Spleen (tissue), 11 donors: ENCODE results near the gene TMEM243. TPM values are rescaled to one million over a fixed set of nuclear protein-coding genes. Genes with fewer than 3 reads are reported as not detected.

Source experiments
- DNase-seq: peaks from one replicate; pipeline ENCODE4 v3.0.0-alpha.2; 2020
- H3K27ac ChIP-seq, 8 donors: fragments of 200-600 bp; sonication (generic) in 7 of 8; 1 replicate in 4 of 8; 2 replicates in 4 of 8; pipeline versions ENCODE4 v1.5.0 to v1.8.0; 2016 to 2021; ENCODE audit warnings: inconsistent platforms in 4 of 8, mild to moderate bottlenecking in 4 of 8, moderate library complexity in 1 of 8
- H3K27me3 ChIP-seq, 7 donors: fragments of 200-600 bp; sonication (generic) in 6 of 7; replicated peaks in 1 of 7; 1 replicate in 4 of 7; 2 replicates in 3 of 7; pipeline versions ENCODE4 v1.5.0 to v1.8.0; 2016 to 2021; ENCODE audit warnings: inconsistent platforms in 3 of 7, mild to moderate bottlenecking in 1 of 7
- H3K36me3 ChIP-seq, 6 donors: fragments of 200-600 bp; sonication (generic) in 5 of 6; 1 replicate in 4 of 6; 2 replicates in 2 of 6; pipeline versions ENCODE4 v1.5.0 to v1.8.0; 2016 to 2021; ENCODE audit warnings: inconsistent platforms in 2 of 6
- H3K4me1 ChIP-seq, 6 donors: fragments of 200-600 bp; sonication (generic) in 5 of 6; 1 replicate in 3 of 6; 2 replicates in 3 of 6; pipeline versions ENCODE4 v1.5.0 to v1.8.0; 2016 to 2021; ENCODE audit warnings: inconsistent platforms in 3 of 6
- H3K4me3 ChIP-seq, 8 donors: fragments of 200-600 bp; sonication (generic) in 7 of 8; 1 replicate in 4 of 8; 2 replicates in 4 of 8; pipeline versions ENCODE4 v1.5.0 to v1.8.0; 2016 to 2021; ENCODE audit warnings: inconsistent platforms in 4 of 8, mild to moderate bottlenecking in 4 of 8, moderate library complexity in 2 of 8
- H3K9me3 ChIP-seq, 8 donors: fragments of 200-600 bp; sonication (generic) in 7 of 8; 1 replicate in 4 of 8; 2 replicates in 4 of 8; pipeline versions ENCODE4 v1.5.0 to v1.8.0; 2016 to 2021; ENCODE audit warnings: inconsistent platforms in 4 of 8
- POLR2A ChIP-seq, 3 donors: fragments of 450-650 bp; IDR thresholded peaks; one replicate each; pipeline ENCODE4 v1.5.1; 2017; ENCODE audit warnings: antibody characterized with exemption in 3 of 3, mild to moderate bottlenecking in 1 of 3
- POLR2AphosphoS5 ChIP-seq, 3 donors: sonication (generic); formaldehyde crosslinking; IDR thresholded peaks; one replicate each; pipeline ENCODE4 v1.5.1; 2017; ENCODE audit warnings: antibody characterized with exemption in 3 of 3
- WGBS, 5 donors: extraction: QIAGEN DNeasy Blood & Tissue Kit in 3 of 5; methylation state at CpG; one replicate each; pipeline versions ENCODE4 v1.1.5 to v1.1.7; 2013 to 2018; 5-methylcytosine and 5-hydroxymethylcytosine counted together
- intact Hi-C: fragments of 100-400 bp; cut with DNase I; formaldehyde crosslinking; loops from one replicate; pipeline ENCODE4 v1.15.0; 2023; ENCODE audit warnings: low total_unique reads
- polyA plus RNA-seq, 3 donors: library from polyadenylated mRNA; stranded (reverse); fragments of 200-250 nt; gene quantifications; one replicate each; pipeline ENCODE4 v1.2.1, GENCODE V29; 2013
- total RNA-seq, 7 donors: library from RNA; depleted of rRNA in 3 of 7; stranded (reverse); fragments of >200 nt in 3 of 7; fragmentation: NEBNext Ultra II Directional in 4 of 7; extraction: Animal tissue kit (Norgen Biotek cat#: 25700) in 4 of 7; gene quantifications; one replicate each; pipeline versions ENCODE4 v1.1.0 to v1.2.1, GENCODE V29; 2016 to 2021
- TF ChIP-seq, protein P1 (sequence below), 11 experiments: fragments of 200-600 bp in 7 of 11; fragments of 450-650 bp in 4 of 11; sonication (generic) in 4 of 11; IDR thresholded peaks in 8 of 11; conservative IDR thresholded peaks in 3 of 11; 1 replicate in 7 of 11; 2 replicates in 4 of 11; pipeline versions ENCODE4 v1.4.0 to v1.8.0; 2016 to 2021; ENCODE audit warnings: antibody characterized with exemption in 11 of 11, inconsistent platforms in 4 of 11, mild to moderate bottlenecking in 1 of 11
- donor health status: healthy with polysubstance abuse.
- donor health status: DM: no; HTN: no; CAD: no; lungs with moderate emphysema.
- donor health status: DM: no; HTN: no; CAD: no.
- donor health status: Bipolar disorder and iron deficiency.
- donor health status: healthy.
- donor health status: DM: no; HTN: no; CAD: no.
- donor health status: DM: yes; HTN: yes; CAD: no.

TMEM243 gene
- total and polyA plus RNA-seq, 10 donors, result 45.4 to 144 (median 86.4) TPM

DNA sequence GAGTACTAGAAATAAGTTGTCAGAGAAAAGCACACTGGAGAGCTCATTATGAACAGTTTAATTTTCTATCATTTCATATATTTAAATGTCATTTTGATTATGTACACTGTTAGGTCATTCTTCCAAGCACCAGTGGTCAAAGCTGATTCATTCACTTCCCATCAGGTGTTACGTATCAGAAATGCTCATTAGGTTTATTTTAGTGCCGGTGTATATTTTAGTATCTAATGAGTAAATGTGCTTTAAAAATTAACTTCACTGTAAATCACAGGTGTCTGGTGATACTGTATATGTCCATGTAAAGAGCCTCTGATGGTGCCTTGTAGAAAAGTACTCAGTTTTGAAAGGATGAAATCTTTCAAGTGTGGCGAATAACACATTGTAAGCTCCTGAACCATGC is 63.7 kb downstream of the TMEM243 start:
- no peaks in the 10 kb centered on the region for H3K9me3 ChIP-seq
- intact Hi-C loops, result no loop called here
- H3K27me3 ChIP-seq, result no peaks in the 10 kb centered on the region
- H3K4me1 ChIP-seq, result peaks cover 34 to 87% (median 62%) of the 10 kb centered on the region in 6 donors
- H3K36me3 ChIP-seq, result peaks cover 0 to 6% (median 0%) of the 10 kb centered on the region in 6 donors
- 70 to 78% (median 75%) methylated on average over 3 of the region's 3 CpGs for WGBS, 5 donors
- no peak overlapping the region for H3K27ac ChIP-seq
- no peak for TF ChIP-seq POLR2AphosphoS5 (IDR thresholded peaks at IDR 0.05)
- TF ChIP-seq POLR2A (IDR thresholded peaks at IDR 0.05), result no peak
- TF ChIP-seq, protein P1, sequence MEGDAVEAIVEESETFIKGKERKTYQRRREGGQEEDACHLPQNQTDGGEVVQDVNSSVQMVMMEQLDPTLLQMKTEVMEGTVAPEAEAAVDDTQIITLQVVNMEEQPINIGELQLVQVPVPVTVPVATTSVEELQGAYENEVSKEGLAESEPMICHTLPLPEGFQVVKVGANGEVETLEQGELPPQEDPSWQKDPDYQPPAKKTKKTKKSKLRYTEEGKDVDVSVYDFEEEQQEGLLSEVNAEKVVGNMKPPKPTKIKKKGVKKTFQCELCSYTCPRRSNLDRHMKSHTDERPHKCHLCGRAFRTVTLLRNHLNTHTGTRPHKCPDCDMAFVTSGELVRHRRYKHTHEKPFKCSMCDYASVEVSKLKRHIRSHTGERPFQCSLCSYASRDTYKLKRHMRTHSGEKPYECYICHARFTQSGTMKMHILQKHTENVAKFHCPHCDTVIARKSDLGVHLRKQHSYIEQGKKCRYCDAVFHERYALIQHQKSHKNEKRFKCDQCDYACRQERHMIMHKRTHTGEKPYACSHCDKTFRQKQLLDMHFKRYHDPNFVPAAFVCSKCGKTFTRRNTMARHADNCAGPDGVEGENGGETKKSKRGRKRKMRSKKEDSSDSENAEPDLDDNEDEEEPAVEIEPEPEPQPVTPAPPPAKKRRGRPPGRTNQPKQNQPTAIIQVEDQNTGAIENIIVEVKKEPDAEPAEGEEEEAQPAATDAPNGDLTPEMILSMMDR (IDR thresholded peaks at IDR 0.05 in 8 of 11, conservative IDR thresholded peaks at IDR 0.05 in 3 of 11), result no peak
- DNase-seq, result no peak
- peak overlapping the region in 2 of 8 donors; percentile 81 to 96 for H3K4me3 ChIP-seq

GRCh38 chr7:87154569-87154968 is 65.0 kb downstream of the TMEM243 start:
- 41 to 49% (median 44%) methylated on average over 3 of the region's 3 CpGs for WGBS, 5 donors
- peaks cover 34 to 75% (median 60%) of the 10 kb centered on the region in 6 donors for H3K4me1 ChIP-seq
- no peaks in the 10 kb centered on the region for H3K27me3 ChIP-seq
- intact Hi-C loops, result no loop called here
- H3K27ac ChIP-seq, result peak overlapping the region in 1 of 8 donors; percentile 99
- H3K9me3 ChIP-seq, result no peaks in the 10 kb centered on the region
- TF ChIP-seq, protein P1 (IDR thresholded peaks at IDR 0.05 in 8 of 11, conservative IDR thresholded peaks at IDR 0.05 in 3 of 11), result no peak
- TF ChIP-seq POLR2AphosphoS5 (IDR thresholded peaks at IDR 0.05) (no peak), POLR2A (IDR thresholded peaks at IDR 0.05) (no peak)
- no peaks in the 10 kb centered on the region for H3K36me3 ChIP-seq
- H3K4me3 ChIP-seq, result peak overlapping the region in 5 of 8 donors; percentile 54 to 96 (median 81)
- no peak for DNase-seq

GRCh38 chr7:87154166-87154565 is 65.4 kb downstream of the TMEM243 start:
- intact Hi-C loops, result no loop called here
- 36 to 52% (median 47%) methylated on average over 2 of the region's 2 CpGs for WGBS, 5 donors
- DNase-seq, result no peak
- Histone ChIP-seq H3K27ac (peak overlapping the region; percentile 92 to 99 (median 98)), H3K36me3 (no peaks in the 10 kb centered on the region), H3K27me3 (no peaks in the 10 kb centered on the region), H3K4me1 (peaks cover 33 to 71% (median 58%) of the 10 kb centered on the region in 6 donors), H3K9me3 (no peaks in the 10 kb centered on the region), H3K4me3 (peak overlapping the region in 7 of 8 donors; percentile 54 to 96 (median 90))
- TF ChIP-seq POLR2A (IDR thresholded peaks at IDR 0.05) (no peak), POLR2AphosphoS5 (IDR thresholded peaks at IDR 0.05) (no peak)
- TF ChIP-seq, protein P1 (IDR thresholded peaks at IDR 0.05 in 8 of 11, conservative IDR thresholded peaks at IDR 0.05 in 3 of 11), result no peak

DNA sequence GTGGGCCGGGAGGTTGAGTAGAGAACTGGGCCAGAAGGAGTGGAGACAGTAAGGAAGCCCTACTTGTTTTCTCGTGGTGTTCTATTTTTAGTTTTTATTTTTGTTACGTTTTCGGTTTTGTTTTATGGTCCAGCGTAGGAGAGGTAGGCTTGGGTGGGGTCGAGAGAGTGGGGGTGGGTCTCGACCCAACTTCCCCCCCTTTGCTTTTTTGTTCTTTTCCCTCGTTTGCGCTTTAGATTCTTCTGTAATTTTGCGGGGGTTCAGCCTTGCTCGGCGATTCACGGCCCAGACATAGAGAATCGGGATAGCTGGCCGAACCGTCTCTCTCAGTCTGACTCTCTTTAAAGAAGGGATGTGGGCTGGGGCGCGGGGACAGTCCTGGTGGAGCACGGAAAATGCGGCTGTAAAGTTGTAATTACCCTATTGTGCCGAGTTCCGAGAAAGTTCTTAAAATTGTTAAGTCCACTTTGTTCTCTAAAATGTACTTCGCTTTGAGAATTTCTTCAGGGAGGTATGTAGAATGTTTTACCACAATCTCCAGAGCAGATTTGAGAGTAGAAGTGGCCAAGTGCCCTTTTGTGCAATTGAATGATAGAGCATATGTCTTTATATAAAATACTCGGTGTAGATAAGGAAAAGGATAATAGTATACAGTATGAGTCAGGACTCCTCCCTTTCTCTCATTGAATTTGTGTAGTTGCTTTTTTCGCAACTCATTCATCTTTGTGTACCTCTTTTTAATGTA is 66.5 kb downstream of the TMEM243 start:
- Histone ChIP-seq H3K36me3 (no peaks in the 10 kb centered on the region), H3K4me1 (peaks cover 29 to 62% (median 55%) of the 10 kb centered on the region in 6 donors), H3K27ac (peak overlapping the region; percentile 92 to 99 (median 98)), H3K27me3 (no peaks in the 10 kb centered on the region), H3K9me3 (no peaks in the 10 kb centered on the region), H3K4me3 (peak overlapping the region; percentile 54 to 96 (median 86))
- peak; percentile 87 for DNase-seq
- intact Hi-C loops, result no loop called here
- TF ChIP-seq, protein P1 (IDR thresholded peaks at IDR 0.05 in 8 of 11, conservative IDR thresholded peaks at IDR 0.05 in 3 of 11), result no peak
- TF ChIP-seq POLR2AphosphoS5 (IDR thresholded peaks at IDR 0.05), result no peak
- TF ChIP-seq POLR2A (IDR thresholded peaks at IDR 0.05), result no peak
- WGBS, 5 donors, result 0 to 1% (median 0%) methylated on average over 25 of the region's 25 CpGs
